HEK293 (cell line): ENCODE results near the gene GALNT4.

Experiments
- GLI2 ChIP-seq: fragments of 450-650 bp; formaldehyde crosslinking; IDR thresholded peaks from 2 replicates; pipeline ENCODE4; 2017; ENCODE audit warnings: missing biosample characterization, missing genetic modification characterization, low read depth, borderline replicate concordance
- GLIS1 ChIP-seq: fragments of 450-650 bp; formaldehyde crosslinking; IDR thresholded peaks from 2 replicates; pipeline ENCODE4 v1.5.1; 2016; ENCODE audit warnings: missing biosample characterization, missing genetic modification characterization
- KLF9 ChIP-seq: fragments of 450-650 bp; formaldehyde crosslinking; IDR thresholded peaks from 2 replicates; pipeline ENCODE4 v1.5.1; 2016; ENCODE audit warnings: missing biosample characterization, missing genetic modification characterization, low read depth
- REPIN1 ChIP-seq: fragments of 450-650 bp; formaldehyde crosslinking; IDR thresholded peaks from 2 replicates; pipeline ENCODE4 v1.5.1; 2017; ENCODE audit warnings: missing biosample characterization, missing genetic modification characterization, low read depth
- SP2 ChIP-seq: fragments of 450-650 bp; formaldehyde crosslinking; IDR thresholded peaks from 2 replicates; pipeline ENCODE4 v1.5.1; 2016; ENCODE audit warnings: missing biosample characterization, missing genetic modification characterization
- WT1 ChIP-seq: fragments of 450-650 bp; formaldehyde crosslinking; IDR thresholded peaks from 2 replicates; pipeline ENCODE4 v1.5.1; 2016; ENCODE audit warnings: missing biosample characterization, missing genetic modification characterization
- ZBTB21 ChIP-seq: fragments of 450-650 bp; formaldehyde crosslinking; IDR thresholded peaks from 2 replicates; pipeline ENCODE4 v1.5.1; 2017; ENCODE audit warnings: missing biosample characterization, missing genetic modification characterization
- ZNF10 ChIP-seq: fragments of 450-650 bp; formaldehyde crosslinking; IDR thresholded peaks from 2 replicates; pipeline ENCODE4 v1.5.1; 2017; ENCODE audit warnings: missing biosample characterization, missing genetic modification characterization
- ZNF114 ChIP-seq: fragments of 450-650 bp; formaldehyde crosslinking; IDR thresholded peaks from 2 replicates; pipeline ENCODE4 v1.5.0; 2017; ENCODE audit warnings: missing biosample characterization, missing genetic modification characterization
- ZNF211 ChIP-seq: fragments of 450-650 bp; formaldehyde crosslinking; IDR thresholded peaks from 2 replicates; pipeline ENCODE4 v1.5.1; 2016; ENCODE audit warnings: low read depth, missing biosample characterization, missing genetic modification characterization
- ZNF223 ChIP-seq: fragments of 450-650 bp; formaldehyde crosslinking; IDR thresholded peaks from 2 replicates; pipeline ENCODE4 v1.5.1; 2016; ENCODE audit warnings: missing biosample characterization, missing genetic modification characterization
- ZNF366 ChIP-seq: fragments of 450-650 bp; formaldehyde crosslinking; conservative IDR thresholded peaks from 2 replicates; pipeline ENCODE4 v1.5.1; 2016; ENCODE audit warnings: missing biosample characterization, missing genetic modification characterization
- ZNF391 ChIP-seq: fragments of 450-650 bp; formaldehyde crosslinking; IDR thresholded peaks from 2 replicates; pipeline ENCODE4 v1.5.1; 2016; ENCODE audit warnings: low read depth, missing biosample characterization, missing genetic modification characterization, borderline replicate concordance
- ZNF623 ChIP-seq: fragments of 450-650 bp; formaldehyde crosslinking; IDR thresholded peaks from 2 replicates; pipeline ENCODE4 v1.5.1; 2016; ENCODE audit warnings: missing biosample characterization, missing genetic modification characterization
- ZNF660 ChIP-seq: fragments of 450-650 bp; IDR thresholded peaks from 2 replicates; pipeline ENCODE4 v1.5.1; 2018; ENCODE audit warnings: missing biosample characterization, mild to moderate bottlenecking, missing genetic modification characterization
- ZNF791 ChIP-seq: fragments of 450-650 bp; formaldehyde crosslinking; IDR thresholded peaks from 2 replicates; pipeline ENCODE4 v1.5.1; 2016; ENCODE audit warnings: missing biosample characterization, missing genetic modification characterization
- TF ChIP-seq, protein P1 (sequence below): fragments of 450-650 bp; formaldehyde crosslinking; IDR thresholded peaks from 2 replicates; pipeline ENCODE4 v1.5.1; 2016; ENCODE audit warnings: missing biosample characterization, missing genetic modification characterization
- TF ChIP-seq, protein P2 (sequence below): fragments of 450-650 bp; formaldehyde crosslinking; IDR thresholded peaks from 2 replicates; pipeline ENCODE4 v1.5.1; 2016; ENCODE audit warnings: missing biosample characterization, missing genetic modification characterization
- TF ChIP-seq, protein P3 (sequence below): fragments of 450-650 bp; formaldehyde crosslinking; IDR thresholded peaks from 2 replicates; pipeline ENCODE4 v1.5.1; 2016; ENCODE audit warnings: missing biosample characterization, missing genetic modification characterization, borderline replicate concordance
- TF ChIP-seq, protein P4 (sequence below): fragments of 450-650 bp; formaldehyde crosslinking; IDR thresholded peaks from 2 replicates; pipeline ENCODE4 v1.5.1; 2017; ENCODE audit warnings: missing biosample characterization, mild to moderate bottlenecking, missing genetic modification characterization, moderate library complexity
- TF ChIP-seq, protein P5 (sequence below): fragments of 450-650 bp; formaldehyde crosslinking; IDR thresholded peaks from 2 replicates; pipeline ENCODE4 v1.5.1; 2016; ENCODE audit warnings: missing biosample characterization, missing genetic modification characterization, low read depth
- TF ChIP-seq, protein P6 (sequence below): fragments of 450-650 bp; formaldehyde crosslinking; IDR thresholded peaks from 2 replicates; pipeline ENCODE4 v1.5.1; 2017; ENCODE audit warnings: missing biosample characterization, missing genetic modification characterization
- TF ChIP-seq, protein P7 (sequence below): fragments of 450-650 bp; formaldehyde crosslinking; IDR thresholded peaks from 2 replicates; pipeline ENCODE4 v1.5.1; 2016; ENCODE audit warnings: missing biosample characterization, missing genetic modification characterization

GALNT4 gene

DNA sequence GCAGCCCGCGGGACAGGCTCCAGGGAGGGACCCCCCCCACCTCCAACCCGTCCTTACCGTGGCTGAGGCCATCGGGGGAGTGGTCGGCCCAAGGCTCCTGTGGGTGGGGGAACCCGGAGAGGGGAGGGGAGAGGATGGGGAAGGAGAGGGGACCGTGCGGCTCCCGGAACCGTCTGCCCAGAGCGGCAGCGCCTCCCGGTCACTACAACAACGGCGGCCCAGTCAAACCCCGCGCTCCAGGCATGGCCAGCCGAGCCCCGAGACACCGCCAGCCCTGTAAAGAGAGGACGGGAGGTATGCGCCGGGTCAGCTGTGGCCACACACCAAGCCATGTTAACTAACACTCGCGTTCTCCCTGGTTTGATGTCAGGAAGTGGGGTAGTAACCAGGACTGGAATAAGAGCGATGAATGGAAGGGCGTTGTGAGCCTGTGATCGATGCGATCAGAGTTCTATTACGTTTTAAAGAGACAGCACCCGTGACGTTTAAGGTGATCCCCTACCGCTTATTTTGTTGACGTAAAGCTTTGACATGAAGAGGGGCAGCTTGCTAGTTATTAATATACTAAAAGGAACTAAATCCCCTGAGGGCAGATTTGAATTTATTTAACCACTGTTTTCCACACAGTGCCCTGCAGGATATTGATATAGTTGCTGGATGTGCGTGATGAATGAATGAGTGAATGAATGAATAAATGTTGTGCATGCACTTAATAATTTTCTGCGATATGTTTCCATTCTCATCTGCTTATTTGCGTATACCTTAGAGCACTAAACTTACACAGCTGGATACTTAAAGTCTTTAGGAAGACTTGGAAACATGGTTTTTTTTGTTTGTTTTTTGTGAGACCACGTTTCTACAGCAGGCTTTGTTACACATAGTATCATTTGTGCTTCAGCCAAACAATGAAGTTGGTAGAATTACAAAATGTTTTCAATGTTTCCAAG lies 1.5 kb upstream of the GALNT4 start, which contains the start of gene POC1B (continued):
- peak; percentile 50 for TF ChIP-seq SP2
- TF ChIP-seq GLI2, result no peak
- no peak for TF ChIP-seq ZNF791 (tag by site-specific recombination)
- peak; percentile 55; the same call in 1 of the 2 replicates for TF ChIP-seq ZNF366
- TF ChIP-seq REPIN1 (tag by site-specific recombination), result peak; percentile 26; the same call in 1 of the 2 replicates
- TF ChIP-seq, protein P1, sequence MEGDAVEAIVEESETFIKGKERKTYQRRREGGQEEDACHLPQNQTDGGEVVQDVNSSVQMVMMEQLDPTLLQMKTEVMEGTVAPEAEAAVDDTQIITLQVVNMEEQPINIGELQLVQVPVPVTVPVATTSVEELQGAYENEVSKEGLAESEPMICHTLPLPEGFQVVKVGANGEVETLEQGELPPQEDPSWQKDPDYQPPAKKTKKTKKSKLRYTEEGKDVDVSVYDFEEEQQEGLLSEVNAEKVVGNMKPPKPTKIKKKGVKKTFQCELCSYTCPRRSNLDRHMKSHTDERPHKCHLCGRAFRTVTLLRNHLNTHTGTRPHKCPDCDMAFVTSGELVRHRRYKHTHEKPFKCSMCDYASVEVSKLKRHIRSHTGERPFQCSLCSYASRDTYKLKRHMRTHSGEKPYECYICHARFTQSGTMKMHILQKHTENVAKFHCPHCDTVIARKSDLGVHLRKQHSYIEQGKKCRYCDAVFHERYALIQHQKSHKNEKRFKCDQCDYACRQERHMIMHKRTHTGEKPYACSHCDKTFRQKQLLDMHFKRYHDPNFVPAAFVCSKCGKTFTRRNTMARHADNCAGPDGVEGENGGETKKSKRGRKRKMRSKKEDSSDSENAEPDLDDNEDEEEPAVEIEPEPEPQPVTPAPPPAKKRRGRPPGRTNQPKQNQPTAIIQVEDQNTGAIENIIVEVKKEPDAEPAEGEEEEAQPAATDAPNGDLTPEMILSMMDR (tag by site-specific recombination), result peak; percentile 59
- TF ChIP-seq, protein P2, sequence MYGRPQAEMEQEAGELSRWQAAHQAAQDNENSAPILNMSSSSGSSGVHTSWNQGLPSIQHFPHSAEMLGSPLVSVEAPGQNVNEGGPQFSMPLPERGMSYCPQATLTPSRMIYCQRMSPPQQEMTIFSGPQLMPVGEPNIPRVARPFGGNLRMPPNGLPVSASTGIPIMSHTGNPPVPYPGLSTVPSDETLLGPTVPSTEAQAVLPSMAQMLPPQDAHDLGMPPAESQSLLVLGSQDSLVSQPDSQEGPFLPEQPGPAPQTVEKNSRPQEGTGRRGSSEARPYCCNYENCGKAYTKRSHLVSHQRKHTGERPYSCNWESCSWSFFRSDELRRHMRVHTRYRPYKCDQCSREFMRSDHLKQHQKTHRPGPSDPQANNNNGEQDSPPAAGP (tag by site-specific recombination), result peak; percentile 93
- no peak for TF ChIP-seq ZNF223 (tag by site-specific recombination)
- TF ChIP-seq, protein P3, sequence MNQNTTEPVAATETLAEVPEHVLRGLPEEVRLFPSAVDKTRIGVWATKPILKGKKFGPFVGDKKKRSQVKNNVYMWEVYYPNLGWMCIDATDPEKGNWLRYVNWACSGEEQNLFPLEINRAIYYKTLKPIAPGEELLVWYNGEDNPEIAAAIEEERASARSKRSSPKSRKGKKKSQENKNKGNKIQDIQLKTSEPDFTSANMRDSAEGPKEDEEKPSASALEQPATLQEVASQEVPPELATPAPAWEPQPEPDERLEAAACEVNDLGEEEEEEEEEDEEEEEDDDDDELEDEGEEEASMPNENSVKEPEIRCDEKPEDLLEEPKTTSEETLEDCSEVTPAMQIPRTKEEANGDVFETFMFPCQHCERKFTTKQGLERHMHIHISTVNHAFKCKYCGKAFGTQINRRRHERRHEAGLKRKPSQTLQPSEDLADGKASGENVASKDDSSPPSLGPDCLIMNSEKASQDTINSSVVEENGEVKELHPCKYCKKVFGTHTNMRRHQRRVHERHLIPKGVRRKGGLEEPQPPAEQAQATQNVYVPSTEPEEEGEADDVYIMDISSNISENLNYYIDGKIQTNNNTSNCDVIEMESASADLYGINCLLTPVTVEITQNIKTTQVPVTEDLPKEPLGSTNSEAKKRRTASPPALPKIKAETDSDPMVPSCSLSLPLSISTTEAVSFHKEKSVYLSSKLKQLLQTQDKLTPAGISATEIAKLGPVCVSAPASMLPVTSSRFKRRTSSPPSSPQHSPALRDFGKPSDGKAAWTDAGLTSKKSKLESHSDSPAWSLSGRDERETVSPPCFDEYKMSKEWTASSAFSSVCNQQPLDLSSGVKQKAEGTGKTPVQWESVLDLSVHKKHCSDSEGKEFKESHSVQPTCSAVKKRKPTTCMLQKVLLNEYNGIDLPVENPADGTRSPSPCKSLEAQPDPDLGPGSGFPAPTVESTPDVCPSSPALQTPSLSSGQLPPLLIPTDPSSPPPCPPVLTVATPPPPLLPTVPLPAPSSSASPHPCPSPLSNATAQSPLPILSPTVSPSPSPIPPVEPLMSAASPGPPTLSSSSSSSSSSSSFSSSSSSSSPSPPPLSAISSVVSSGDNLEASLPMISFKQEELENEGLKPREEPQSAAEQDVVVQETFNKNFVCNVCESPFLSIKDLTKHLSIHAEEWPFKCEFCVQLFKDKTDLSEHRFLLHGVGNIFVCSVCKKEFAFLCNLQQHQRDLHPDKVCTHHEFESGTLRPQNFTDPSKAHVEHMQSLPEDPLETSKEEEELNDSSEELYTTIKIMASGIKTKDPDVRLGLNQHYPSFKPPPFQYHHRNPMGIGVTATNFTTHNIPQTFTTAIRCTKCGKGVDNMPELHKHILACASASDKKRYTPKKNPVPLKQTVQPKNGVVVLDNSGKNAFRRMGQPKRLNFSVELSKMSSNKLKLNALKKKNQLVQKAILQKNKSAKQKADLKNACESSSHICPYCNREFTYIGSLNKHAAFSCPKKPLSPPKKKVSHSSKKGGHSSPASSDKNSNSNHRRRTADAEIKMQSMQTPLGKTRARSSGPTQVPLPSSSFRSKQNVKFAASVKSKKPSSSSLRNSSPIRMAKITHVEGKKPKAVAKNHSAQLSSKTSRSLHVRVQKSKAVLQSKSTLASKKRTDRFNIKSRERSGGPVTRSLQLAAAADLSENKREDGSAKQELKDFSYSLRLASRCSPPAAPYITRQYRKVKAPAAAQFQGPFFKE (tag by site-specific recombination), result 0 out of 2 replicates have a peak, but pooled peaks have one; percentile 79
- 0 out of 2 replicates have a peak, but pooled peaks have one; percentile 29 for TF ChIP-seq WT1 (tag by site-specific recombination)
- TF ChIP-seq, protein P4, sequence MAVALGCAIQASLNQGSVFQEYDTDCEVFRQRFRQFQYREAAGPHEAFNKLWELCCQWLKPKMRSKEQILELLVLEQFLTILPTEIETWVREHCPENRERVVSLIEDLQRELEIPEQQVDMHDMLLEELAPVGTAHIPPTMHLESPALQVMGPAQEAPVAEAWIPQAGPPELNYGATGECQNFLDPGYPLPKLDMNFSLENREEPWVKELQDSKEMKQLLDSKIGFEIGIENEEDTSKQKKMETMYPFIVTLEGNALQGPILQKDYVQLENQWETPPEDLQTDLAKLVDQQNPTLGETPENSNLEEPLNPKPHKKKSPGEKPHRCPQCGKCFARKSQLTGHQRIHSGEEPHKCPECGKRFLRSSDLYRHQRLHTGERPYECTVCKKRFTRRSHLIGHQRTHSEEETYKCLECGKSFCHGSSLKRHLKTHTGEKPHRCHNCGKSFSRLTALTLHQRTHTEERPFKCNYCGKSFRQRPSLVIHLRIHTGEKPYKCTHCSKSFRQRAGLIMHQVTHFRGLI (tag by site-specific recombination), result 0 out of 2 replicates have a peak, but pooled peaks have one; percentile 33
- peak; percentile 90 for TF ChIP-seq GLIS1
- TF ChIP-seq ZNF623 (tag by site-specific recombination), result 0 out of 2 replicates have a peak, but pooled peaks have one; percentile 28
- no peak for TF ChIP-seq ZNF211 (tag by site-specific recombination)
- TF ChIP-seq ZNF391, result peak; percentile 70; the same call in 1 of the 2 replicates
- TF ChIP-seq, protein P5, sequence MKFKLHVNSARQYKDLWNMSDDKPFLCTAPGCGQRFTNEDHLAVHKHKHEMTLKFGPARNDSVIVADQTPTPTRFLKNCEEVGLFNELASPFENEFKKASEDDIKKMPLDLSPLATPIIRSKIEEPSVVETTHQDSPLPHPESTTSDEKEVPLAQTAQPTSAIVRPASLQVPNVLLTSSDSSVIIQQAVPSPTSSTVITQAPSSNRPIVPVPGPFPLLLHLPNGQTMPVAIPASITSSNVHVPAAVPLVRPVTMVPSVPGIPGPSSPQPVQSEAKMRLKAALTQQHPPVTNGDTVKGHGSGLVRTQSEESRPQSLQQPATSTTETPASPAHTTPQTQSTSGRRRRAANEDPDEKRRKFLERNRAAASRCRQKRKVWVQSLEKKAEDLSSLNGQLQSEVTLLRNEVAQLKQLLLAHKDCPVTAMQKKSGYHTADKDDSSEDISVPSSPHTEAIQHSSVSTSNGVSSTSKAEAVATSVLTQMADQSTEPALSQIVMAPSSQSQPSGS (tag by site-specific recombination), result 0 out of 2 replicates have a peak, but pooled peaks have one; percentile 58
- peak; percentile 99 for TF ChIP-seq ZBTB21 (tag by site-specific recombination)
- TF ChIP-seq, protein P6, sequence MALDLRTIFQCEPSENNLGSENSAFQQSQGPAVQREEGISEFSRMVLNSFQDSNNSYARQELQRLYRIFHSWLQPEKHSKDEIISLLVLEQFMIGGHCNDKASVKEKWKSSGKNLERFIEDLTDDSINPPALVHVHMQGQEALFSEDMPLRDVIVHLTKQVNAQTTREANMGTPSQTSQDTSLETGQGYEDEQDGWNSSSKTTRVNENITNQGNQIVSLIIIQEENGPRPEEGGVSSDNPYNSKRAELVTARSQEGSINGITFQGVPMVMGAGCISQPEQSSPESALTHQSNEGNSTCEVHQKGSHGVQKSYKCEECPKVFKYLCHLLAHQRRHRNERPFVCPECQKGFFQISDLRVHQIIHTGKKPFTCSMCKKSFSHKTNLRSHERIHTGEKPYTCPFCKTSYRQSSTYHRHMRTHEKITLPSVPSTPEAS (tag by site-specific recombination), result peak; percentile 45; the same call in 1 of the 2 replicates
- no peak for TF ChIP-seq ZNF114 (tag by site-specific recombination)
- TF ChIP-seq KLF9 (tag by site-specific recombination), result peak; percentile 59; the same call in 1 of the 2 replicates
- TF ChIP-seq, protein P7, sequence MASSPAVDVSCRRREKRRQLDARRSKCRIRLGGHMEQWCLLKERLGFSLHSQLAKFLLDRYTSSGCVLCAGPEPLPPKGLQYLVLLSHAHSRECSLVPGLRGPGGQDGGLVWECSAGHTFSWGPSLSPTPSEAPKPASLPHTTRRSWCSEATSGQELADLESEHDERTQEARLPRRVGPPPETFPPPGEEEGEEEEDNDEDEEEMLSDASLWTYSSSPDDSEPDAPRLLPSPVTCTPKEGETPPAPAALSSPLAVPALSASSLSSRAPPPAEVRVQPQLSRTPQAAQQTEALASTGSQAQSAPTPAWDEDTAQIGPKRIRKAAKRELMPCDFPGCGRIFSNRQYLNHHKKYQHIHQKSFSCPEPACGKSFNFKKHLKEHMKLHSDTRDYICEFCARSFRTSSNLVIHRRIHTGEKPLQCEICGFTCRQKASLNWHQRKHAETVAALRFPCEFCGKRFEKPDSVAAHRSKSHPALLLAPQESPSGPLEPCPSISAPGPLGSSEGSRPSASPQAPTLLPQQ, result peak; percentile 91
- TF ChIP-seq ZNF10, result no peak; the same call in 1 of the 2 replicates
- peak; percentile 77 for TF ChIP-seq ZNF660 (tag by site-specific recombination)
